ENCODE measurements around the gene COL18A1.

DNA sequence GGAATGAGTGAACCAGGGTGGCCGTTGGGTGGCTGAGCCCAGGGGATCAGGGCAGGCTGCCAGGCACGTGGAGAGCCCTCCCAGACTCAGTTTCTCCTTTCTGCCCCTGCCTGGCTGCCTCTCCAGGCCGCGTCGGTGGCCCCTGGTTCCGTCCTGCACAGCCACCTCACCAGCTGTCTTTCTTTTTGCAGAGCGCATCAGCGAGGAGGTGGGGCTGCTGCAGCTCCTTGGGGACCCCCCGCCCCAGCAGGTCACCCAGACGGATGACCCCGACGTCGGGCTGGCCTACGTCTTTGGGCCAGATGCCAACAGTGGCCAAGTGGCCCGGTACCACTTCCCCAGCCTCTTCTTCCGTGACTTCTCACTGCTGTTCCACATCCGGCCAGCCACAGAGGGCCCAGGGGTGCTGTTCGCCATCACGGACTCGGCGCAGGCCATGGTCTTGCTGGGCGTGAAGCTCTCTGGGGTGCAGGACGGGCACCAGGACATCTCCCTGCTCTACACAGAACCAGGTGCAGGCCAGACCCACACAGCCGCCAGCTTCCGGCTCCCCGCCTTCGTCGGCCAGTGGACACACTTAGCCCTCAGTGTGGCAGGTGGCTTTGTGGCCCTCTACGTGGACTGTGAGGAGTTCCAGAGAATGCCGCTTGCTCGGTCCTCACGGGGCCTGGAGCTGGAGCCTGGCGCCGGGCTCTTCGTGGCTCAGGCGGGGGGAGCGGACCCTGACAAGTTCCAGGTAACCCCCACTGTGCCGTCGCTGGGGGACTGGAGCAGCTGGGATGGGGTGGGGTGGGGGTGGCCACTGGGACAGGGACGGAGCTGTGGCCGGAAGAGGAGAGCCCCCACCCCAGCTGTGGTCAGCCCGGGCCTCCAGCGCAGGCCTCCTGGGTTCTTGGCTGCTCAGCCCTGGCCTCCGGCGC is 63.3 kb downstream of the COL18A1 start:
- TF ChIP-seq POLR2A (IDR thresholded peaks at IDR 0.05; ENCODE audit: extremely low read depth, insufficient read length) (no peak), MYC (IDR thresholded peaks at IDR 0.05; ENCODE audit: low read depth, low read length) (no peak)

Data from NB4 (cell line).